Chondrocyte (in vitro differentiated cells): ENCODE data around the gene LINC00305. TPM values are rescaled to one million over a fixed set of nuclear protein-coding genes. Genes with fewer than 3 reads are reported as not detected.

Source experiments
- DNase-seq: peaks from one replicate; pipeline ENCODE4 v3.0.0; 2021; ENCODE audit warnings: mixed read lengths, low spot score
- H3K27ac Mint-ChIP-seq: one replicate; pipeline ENCODE4 v1.8.0; 2021; ENCODE audit warnings: mild to moderate bottlenecking, moderate library complexity, mixed read lengths; ENCODE audit not compliant: unreplicated experiment
- H3K27me3 Mint-ChIP-seq: 2 replicates; pipeline ENCODE4 v1.8.0; 2021; ENCODE audit warnings: low read depth, mixed read lengths
- H3K36me3 Mint-ChIP-seq: 2 replicates; pipeline ENCODE4 v1.8.0; 2021; ENCODE audit warnings: low read depth, mixed read lengths
- H3K4me1 Mint-ChIP-seq: 2 replicates; pipeline ENCODE4 v1.8.0; 2021; ENCODE audit warnings: low read depth, mild to moderate bottlenecking, mixed read lengths
- H3K4me3 Mint-ChIP-seq: one replicate; pipeline ENCODE4 v1.8.0; 2021; ENCODE audit warnings: mild to moderate bottlenecking, moderate library complexity, mixed read lengths; ENCODE audit not compliant: unreplicated experiment
- H3K9me3 Mint-ChIP-seq: 2 replicates; pipeline ENCODE4 v1.8.0; 2021; ENCODE audit warnings: low read depth, mixed read lengths
- CTCF ChIP-seq: fragments of 200-600 bp; sonication (generic); IDR thresholded peaks from 2 replicates; pipeline ENCODE4 v1.5.0; 2021; ENCODE audit warnings: antibody characterized with exemption, mild to moderate bottlenecking, moderate library complexity
- total RNA-seq: library from RNA; stranded (reverse); gene quantifications from 3 replicates; pipeline ENCODE4 v1.2.1, GENCODE V29; 2021

The LINC00305 gene
- total RNA-seq, 1 donor from 2014 or later, result not detected

- Mint-ChIP-seq H3K27ac (no peak overlapping the region), H3K27me3 (peaks cover 10% of the 10 kb centered on the region), H3K9me3 (no peaks in the 10 kb centered on the region), H3K36me3 (no peaks in the 10 kb centered on the region), H3K4me3 (no peak overlapping the region), H3K4me1 (no peaks in the 10 kb centered on the region)
- no peak for TF ChIP-seq CTCF
- DNase-seq, result no peak
Observed at GRCh38 chr18:64082513-64082912, 66.4 kb downstream of the LINC00305 start.

- DNase-seq, result no peak
- Mint-ChIP-seq H3K27me3 (peaks cover 10% of the 10 kb centered on the region), H3K4me1 (no peaks in the 10 kb centered on the region), H3K9me3 (no peaks in the 10 kb centered on the region), H3K27ac (no peak overlapping the region), H3K4me3 (no peak overlapping the region), H3K36me3 (no peaks in the 10 kb centered on the region)
- no peak for TF ChIP-seq CTCF
Observed at GRCh38 chr18:64082054-64082453, 66.8 kb downstream of the LINC00305 start.

- no peak for TF ChIP-seq CTCF
- no peaks in the 10 kb centered on the region for H3K27me3 Mint-ChIP-seq
- no peaks in the 10 kb centered on the region for H3K36me3 Mint-ChIP-seq
- no peaks in the 10 kb centered on the region for H3K4me1 Mint-ChIP-seq
- H3K27ac Mint-ChIP-seq, result no peak overlapping the region
- H3K4me3 Mint-ChIP-seq, result no peak overlapping the region
- DNase-seq, result no peak
- H3K9me3 Mint-ChIP-seq, result peaks cover 2% of the 10 kb centered on the region
Observed at GRCh38 chr18:64073971-64074370, 74.9 kb downstream of the LINC00305 start.

- Mint-ChIP-seq H3K4me1 (no peaks in the 10 kb centered on the region), H3K4me3 (no peak overlapping the region), H3K9me3 (peaks cover 3% of the 10 kb centered on the region), H3K27ac (no peak overlapping the region), H3K27me3 (no peaks in the 10 kb centered on the region), H3K36me3 (no peaks in the 10 kb centered on the region)
- TF ChIP-seq CTCF, result no peak
- no peak for DNase-seq
Observed at GRCh38 chr18:64055019-64055418, 93.9 kb downstream of the LINC00305 start.

- no peak for DNase-seq
- Mint-ChIP-seq H3K4me3 (no peak overlapping the region), H3K36me3 (no peaks in the 10 kb centered on the region), H3K4me1 (no peaks in the 10 kb centered on the region), H3K27ac (no peak overlapping the region), H3K9me3 (no peaks in the 10 kb centered on the region), H3K27me3 (no peaks in the 10 kb centered on the region)
- no peak for TF ChIP-seq CTCF
Observed at GRCh38 chr18:64053246-64053645, 95.6 kb downstream of the LINC00305 start.
